ENCODE data around the gene ORC1. TPM values are rescaled to one million over a fixed set of nuclear protein-coding genes. Genes with fewer than 3 reads are reported as not detected.

The ORC1 gene
- total RNA-seq, 1 experiment from 2014 or later, result 25.6 TPM

DNA sequence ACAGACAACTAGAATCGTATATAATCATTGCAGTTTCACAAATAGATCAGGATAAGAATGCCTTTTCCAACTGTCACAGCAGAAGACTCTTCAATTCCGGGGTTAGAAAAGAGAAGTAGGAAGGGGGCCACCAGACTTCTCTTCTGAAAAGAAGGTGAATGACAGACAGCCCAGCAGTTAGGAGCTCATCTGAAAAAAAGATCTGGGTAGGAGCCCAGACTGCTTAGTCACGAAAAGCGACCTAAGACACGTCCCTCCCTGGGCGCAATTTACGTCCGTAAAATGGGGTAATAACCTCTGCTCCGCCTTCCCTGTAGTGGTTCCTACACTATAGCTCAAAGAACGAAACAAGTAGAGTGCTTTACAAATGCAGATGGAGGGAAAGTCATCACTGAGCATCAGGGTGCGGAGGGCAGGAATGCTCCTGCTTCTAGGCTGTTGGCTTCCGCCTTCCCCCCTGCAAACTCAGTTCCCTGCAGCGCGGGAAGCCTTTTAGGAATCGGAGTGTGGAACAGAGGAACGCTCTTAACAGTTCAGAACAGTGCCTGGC is 582 bp downstream of the ORC1 start:
- Histone ChIP-seq H3K9ac (ENCODE audit: low read length) (peak overlapping the region; percentile 98), H3K9me3 (ENCODE audit: control insufficient read depth in 1 of 2, insufficient read depth in 1 of 2, low read depth in 1 of 2, low read length in 2 of 2) (no peaks in the 10 kb centered on the region), H3K4me2 (ENCODE audit: low read length) (peak overlapping the region; percentile 77), H2AFZ (ENCODE audit: low read depth, low read length, poor library complexity, severe bottlenecking) (no peak overlapping the region), H3K36me3 (ENCODE audit: control insufficient read depth in 1 of 2, insufficient read depth in 2 of 2, low read length in 2 of 2) (peaks cover 7 to 35% of the 10 kb centered on the region in 2 experiments), H4K20me1 (ENCODE audit: insufficient read depth) (no peaks in the 10 kb centered on the region), H3K27me3 (ENCODE audit: insufficient read depth, low read length) (no peaks in the 10 kb centered on the region), H3K79me2 (ENCODE audit: insufficient read depth, low read length) (peaks cover 81% of the 10 kb centered on the region), H3K27ac (ENCODE audit: low read depth, low read length) (peak overlapping the region; percentile 93), H3K9me2 (ENCODE audit: insufficient read depth) (no peaks in the 10 kb centered on the region), H3K4me1 (ENCODE audit: control insufficient read depth in 1 of 2, insufficient read depth in 2 of 2, low read length in 2 of 2) (peaks cover 2 to 14% of the 10 kb centered on the region in 2 experiments; a peak in 2 of 4 replicates), H3K4me3 (replicated peaks in 1 of 2; ENCODE audit: low read depth in 1 of 2, low read length in 2 of 2) (peak overlapping the region; percentile 99)
- ChIA-PET CTCF (interaction anchor here (1.1 to 2.3 kb wide), 3 partner anchors 262 to 282 kb away, joined by 3 to 7 read pairs (median 3); no protein-coding TSS in a partner anchor), RAD21 (ENCODE audit: low non-redundant PET in 1 of 2, low total read pairs in 2 of 2, uncharacterized antibody in 2 of 2, unreplicated experiment in 2 of 2) (no interaction called here), POLR2A (interaction anchor here (0.7 to 1.3 kb wide), 5 partner anchors 10 to 499 kb away, joined by 3 to 9 read pairs (median 4); partner anchors contain the start of gene ZYG11B)
- DNase-seq (ENCODE audit: low read depth, low spot score) (peak; percentile 55), ATAC-seq (peak; percentile 61)
- intact Hi-C loops (cut with micrococcal nuclease), result loop anchor here (2.0 kb wide), 1 partner anchor 283 kb away; no protein-coding TSS in a partner anchor
- TF ChIP-seq SP1 (IDR thresholded peaks at IDR 0.05; ENCODE audit: low read depth) (no peak), SIN3A (IDR thresholded peaks at IDR 0.05; ENCODE audit: low read depth) (no peak), ZNF274 (IDR thresholded peaks at IDR 0.05; ENCODE audit: low read depth, low read length) (no peak), TCF7L2 (IDR thresholded peaks at IDR 0.05; ENCODE audit: borderline replicate concordance, extremely low read depth, insufficient read depth, insufficient read length) (no peak), RAD21 (IDR thresholded peaks at IDR 0.05; ENCODE audit: low read depth) (no peak), EZH2 (IDR thresholded peaks at IDR 0.05) (no peak), CEBPB (IDR thresholded peaks at IDR 0.05; ENCODE audit: low read depth) (no peak), YY1 (IDR thresholded peaks at IDR 0.05; ENCODE audit: extremely low read depth, insufficient replicate concordance, low read depth, low read length) (no peak), CBX3 (IDR thresholded peaks at IDR 0.05; ENCODE audit: low read depth) (no peak), FOSL1 (IDR thresholded peaks at IDR 0.05; ENCODE audit: low read depth) (no peak)
- TF ChIP-seq, protein P1, sequence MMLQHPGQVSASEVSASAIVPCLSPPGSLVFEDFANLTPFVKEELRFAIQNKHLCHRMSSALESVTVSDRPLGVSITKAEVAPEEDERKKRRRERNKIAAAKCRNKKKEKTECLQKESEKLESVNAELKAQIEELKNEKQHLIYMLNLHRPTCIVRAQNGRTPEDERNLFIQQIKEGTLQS (IDR thresholded peaks at IDR 0.05), result no peak
- TF ChIP-seq, protein P2, sequence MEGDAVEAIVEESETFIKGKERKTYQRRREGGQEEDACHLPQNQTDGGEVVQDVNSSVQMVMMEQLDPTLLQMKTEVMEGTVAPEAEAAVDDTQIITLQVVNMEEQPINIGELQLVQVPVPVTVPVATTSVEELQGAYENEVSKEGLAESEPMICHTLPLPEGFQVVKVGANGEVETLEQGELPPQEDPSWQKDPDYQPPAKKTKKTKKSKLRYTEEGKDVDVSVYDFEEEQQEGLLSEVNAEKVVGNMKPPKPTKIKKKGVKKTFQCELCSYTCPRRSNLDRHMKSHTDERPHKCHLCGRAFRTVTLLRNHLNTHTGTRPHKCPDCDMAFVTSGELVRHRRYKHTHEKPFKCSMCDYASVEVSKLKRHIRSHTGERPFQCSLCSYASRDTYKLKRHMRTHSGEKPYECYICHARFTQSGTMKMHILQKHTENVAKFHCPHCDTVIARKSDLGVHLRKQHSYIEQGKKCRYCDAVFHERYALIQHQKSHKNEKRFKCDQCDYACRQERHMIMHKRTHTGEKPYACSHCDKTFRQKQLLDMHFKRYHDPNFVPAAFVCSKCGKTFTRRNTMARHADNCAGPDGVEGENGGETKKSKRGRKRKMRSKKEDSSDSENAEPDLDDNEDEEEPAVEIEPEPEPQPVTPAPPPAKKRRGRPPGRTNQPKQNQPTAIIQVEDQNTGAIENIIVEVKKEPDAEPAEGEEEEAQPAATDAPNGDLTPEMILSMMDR (IDR thresholded peaks at IDR 0.05 in 2 of 3, conservative IDR thresholded peaks at IDR 0.05 in 1 of 3; ENCODE audit: borderline replicate concordance in 1 of 3, insufficient read depth in 1 of 3, low read depth in 2 of 3, low read length in 2 of 3), result no peak
- TF ChIP-seq, protein P3, sequence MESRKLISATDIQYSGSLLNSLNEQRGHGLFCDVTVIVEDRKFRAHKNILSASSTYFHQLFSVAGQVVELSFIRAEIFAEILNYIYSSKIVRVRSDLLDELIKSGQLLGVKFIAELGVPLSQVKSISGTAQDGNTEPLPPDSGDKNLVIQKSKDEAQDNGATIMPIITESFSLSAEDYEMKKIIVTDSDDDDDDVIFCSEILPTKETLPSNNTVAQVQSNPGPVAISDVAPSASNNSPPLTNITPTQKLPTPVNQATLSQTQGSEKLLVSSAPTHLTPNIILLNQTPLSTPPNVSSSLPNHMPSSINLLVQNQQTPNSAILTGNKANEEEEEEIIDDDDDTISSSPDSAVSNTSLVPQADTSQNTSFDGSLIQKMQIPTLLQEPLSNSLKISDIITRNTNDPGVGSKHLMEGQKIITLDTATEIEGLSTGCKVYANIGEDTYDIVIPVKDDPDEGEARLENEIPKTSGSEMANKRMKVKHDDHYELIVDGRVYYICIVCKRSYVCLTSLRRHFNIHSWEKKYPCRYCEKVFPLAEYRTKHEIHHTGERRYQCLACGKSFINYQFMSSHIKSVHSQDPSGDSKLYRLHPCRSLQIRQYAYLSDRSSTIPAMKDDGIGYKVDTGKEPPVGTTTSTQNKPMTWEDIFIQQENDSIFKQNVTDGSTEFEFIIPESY (IDR thresholded peaks at IDR 0.05; ENCODE audit: extremely low read depth, insufficient replicate concordance, low read length), result no peak
- TSS peak; percentile 67 for BruUV-seq (replicated peaks)

All from HCT116 (cell line).